ENCODE data around the gene DSTN.

DSTN gene

GRCh38 chr20:17524560-17524959 is 45.3 kb upstream of the DSTN start:
- peaks cover under 1 to 1% of the 10 kb centered on the region in 2 donors for H3K9me3 ChIP-seq (replicated peaks in 1 of 2; ENCODE audit: control insufficient read depth in 2 of 2, insufficient read depth in 1 of 2, low read depth in 1 of 2, low read length in 2 of 2)
- H2BK5ac ChIP-seq (ENCODE audit: low read length) = no peak overlapping the region
- H2BK15ac ChIP-seq (ENCODE audit: low read length) = no peak overlapping the region
- H3K9ac ChIP-seq (ENCODE audit: low read depth, low read length, poor library complexity) = no peak overlapping the region
- no peak overlapping the region for H3K23ac ChIP-seq (ENCODE audit: low read depth, low read length, poor library complexity)
- H3K18ac ChIP-seq (ENCODE audit: low read length) = no peak overlapping the region
- H3K14ac ChIP-seq (ENCODE audit: low read length) = no peak overlapping the region
- no peak overlapping the region for H3K4ac ChIP-seq (ENCODE audit: low read length)
- no peak overlapping the region for H3K4me2 ChIP-seq (ENCODE audit: insufficient read depth, low read length, poor library complexity, severe bottlenecking)
- peaks cover 3 to 85% (median 45%) of the 10 kb centered on the region in 3 experiments for H3K27me3 ChIP-seq (ENCODE audit: control insufficient read depth in 3 of 3, insufficient read depth in 3 of 3, low read depth in 1 of 3, low read length in 3 of 3)
- H2AK5ac ChIP-seq (ENCODE audit: low read depth, low read length) = no peak overlapping the region
- no peak overlapping the region for H2BK12ac ChIP-seq (ENCODE audit: low read length)
- H2BK120ac ChIP-seq (ENCODE audit: low read depth, low read length) = no peak overlapping the region
- H3K4me1 ChIP-seq (ENCODE audit: control insufficient read depth in 2 of 2, insufficient read depth in 1 of 2, low read depth in 1 of 2, low read length in 2 of 2) = peaks cover 0 to 2% of the 10 kb centered on the region in 2 donors
- H4K91ac ChIP-seq (ENCODE audit: low read depth, low read length, poor library complexity) = no peak overlapping the region
- WGBS, 2 donors (ENCODE audit: extremely low coverage in 2 of 2, insufficient read length in 2 of 2, insufficient replicate concordance in 1 of 2) = no CpG with 5 or more reads among the region's 8 CpGs
- no peaks in the 10 kb centered on the region for H3K36me3 ChIP-seq (replicated peaks in 1 of 2; ENCODE audit: control insufficient read depth in 2 of 2, insufficient read depth in 2 of 2, low read length in 2 of 2)
- H3K27ac ChIP-seq (replicated peaks; ENCODE audit: low read length) = no peak overlapping the region
- H3K79me1 ChIP-seq (ENCODE audit: low read depth, low read length) = no peaks in the 10 kb centered on the region
- no peak overlapping the region for H3K4me3 ChIP-seq (ENCODE audit: low read length in 2 of 2)
- no peak overlapping the region for H2AFZ ChIP-seq (ENCODE audit: low read length)
- no peak for DNase-seq (ENCODE audit: low spot score)
- no peak overlapping the region for H4K8ac ChIP-seq (ENCODE audit: low read depth, low read length)

DNA sequence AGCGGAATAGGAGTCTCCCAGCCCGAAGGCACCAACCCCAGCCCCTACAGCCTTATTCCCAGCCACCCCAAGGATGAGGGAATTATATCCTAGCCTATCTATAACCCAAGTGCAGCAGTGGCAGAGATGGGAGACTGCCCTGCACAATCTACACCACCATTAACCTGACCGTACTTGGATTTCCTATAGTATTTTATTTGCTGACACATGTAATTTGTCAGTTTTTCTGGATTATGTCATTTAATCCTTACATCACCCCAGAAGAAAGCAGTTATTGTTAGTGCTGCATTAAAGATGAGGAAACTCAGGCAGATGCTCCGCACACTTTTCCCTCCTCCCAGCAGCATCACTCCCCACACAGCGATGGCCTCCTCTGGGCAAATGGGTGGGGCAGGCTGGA is 44.7 kb upstream of the DSTN start:
- H3K4ac ChIP-seq (ENCODE audit: low read length) = no peak overlapping the region
- no peak overlapping the region for H3K4me3 ChIP-seq (ENCODE audit: low read length in 2 of 2)
- no peak overlapping the region for H3K14ac ChIP-seq (ENCODE audit: low read length)
- H3K23ac ChIP-seq (ENCODE audit: low read depth, low read length, poor library complexity) = no peak overlapping the region
- no peak overlapping the region for H2AFZ ChIP-seq (ENCODE audit: low read length)
- H3K4me1 ChIP-seq (ENCODE audit: control insufficient read depth in 2 of 2, insufficient read depth in 1 of 2, low read depth in 1 of 2, low read length in 2 of 2) = peaks cover 0 to 2% of the 10 kb centered on the region in 2 donors
- no peak overlapping the region for H2BK15ac ChIP-seq (ENCODE audit: low read length)
- no peak overlapping the region for H4K8ac ChIP-seq (ENCODE audit: low read depth, low read length)
- peaks cover 2 to 3% of the 10 kb centered on the region in 2 donors for H3K9me3 ChIP-seq (replicated peaks in 1 of 2; ENCODE audit: control insufficient read depth in 2 of 2, insufficient read depth in 1 of 2, low read depth in 1 of 2, low read length in 2 of 2)
- H3K27ac ChIP-seq (replicated peaks; ENCODE audit: low read length) = no peak overlapping the region
- H3K18ac ChIP-seq (ENCODE audit: low read length) = no peak overlapping the region
- WGBS, 2 donors (ENCODE audit: extremely low coverage in 2 of 2, insufficient read length in 2 of 2, insufficient replicate concordance in 1 of 2) = no CpG with 5 or more reads among the region's 5 CpGs
- no peak overlapping the region for H2BK5ac ChIP-seq (ENCODE audit: low read length)
- DNase-seq (ENCODE audit: low spot score) = no peak
- no peaks in the 10 kb centered on the region for H3K79me1 ChIP-seq (ENCODE audit: low read depth, low read length)
- no peaks in the 10 kb centered on the region for H3K36me3 ChIP-seq (replicated peaks in 1 of 2; ENCODE audit: control insufficient read depth in 2 of 2, insufficient read depth in 2 of 2, low read length in 2 of 2)
- no peak overlapping the region for H3K4me2 ChIP-seq (ENCODE audit: insufficient read depth, low read length, poor library complexity, severe bottlenecking)
- no peak overlapping the region for H4K91ac ChIP-seq (ENCODE audit: low read depth, low read length, poor library complexity)
- no peak overlapping the region for H2BK120ac ChIP-seq (ENCODE audit: low read depth, low read length)
- H3K27me3 ChIP-seq (ENCODE audit: control insufficient read depth in 3 of 3, insufficient read depth in 3 of 3, low read depth in 1 of 3, low read length in 3 of 3) = peaks cover 7 to 89% (median 51%) of the 10 kb centered on the region in 3 experiments
- no peak overlapping the region for H3K9ac ChIP-seq (ENCODE audit: low read depth, low read length, poor library complexity)
- no peak overlapping the region for H2BK12ac ChIP-seq (ENCODE audit: low read length)
- H2AK5ac ChIP-seq (ENCODE audit: low read depth, low read length) = no peak overlapping the region

DNA sequence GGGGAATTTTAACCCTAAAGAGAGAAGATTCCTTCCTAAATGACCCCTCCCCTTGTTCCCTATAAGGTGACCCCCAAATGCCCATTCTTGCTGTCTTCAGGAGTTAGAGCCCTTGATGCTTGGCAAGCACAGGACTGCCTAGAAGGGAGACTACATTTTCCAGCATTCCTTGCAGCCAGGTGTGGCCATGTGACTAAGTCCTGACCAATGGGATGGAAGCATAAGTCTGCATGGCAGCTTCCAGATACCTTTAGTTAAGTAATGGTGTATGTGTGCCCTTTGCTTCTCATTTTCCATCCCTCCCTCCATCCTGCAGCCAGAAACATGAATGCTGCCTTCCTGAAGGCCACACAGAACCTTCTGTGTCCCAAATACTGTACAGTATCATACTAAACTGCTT is 44.2 kb upstream of the DSTN start:
- Histone ChIP-seq H2AK5ac (ENCODE audit: low read depth, low read length) (no peak overlapping the region), H2BK15ac (ENCODE audit: low read length) (no peak overlapping the region), H4K8ac (ENCODE audit: low read depth, low read length) (no peak overlapping the region), H3K9ac (ENCODE audit: low read depth, low read length, poor library complexity) (no peak overlapping the region), H2AFZ (ENCODE audit: low read length) (no peak overlapping the region), H2BK12ac (ENCODE audit: low read length) (no peak overlapping the region), H3K23ac (ENCODE audit: low read depth, low read length, poor library complexity) (no peak overlapping the region), H2BK5ac (ENCODE audit: low read length) (no peak overlapping the region), H2BK120ac (ENCODE audit: low read depth, low read length) (no peak overlapping the region), H3K14ac (ENCODE audit: low read length) (no peak overlapping the region), H3K4me2 (ENCODE audit: insufficient read depth, low read length, poor library complexity, severe bottlenecking) (no peak overlapping the region), H3K4me1 (ENCODE audit: control insufficient read depth in 2 of 2, insufficient read depth in 1 of 2, low read depth in 1 of 2, low read length in 2 of 2) (no peaks in the 10 kb centered on the region), H3K27ac (replicated peaks; ENCODE audit: low read length) (no peak overlapping the region), H3K36me3 (replicated peaks in 1 of 2; ENCODE audit: control insufficient read depth in 2 of 2, insufficient read depth in 2 of 2, low read length in 2 of 2) (no peaks in the 10 kb centered on the region), H3K79me1 (ENCODE audit: low read depth, low read length) (no peaks in the 10 kb centered on the region), H3K27me3 (ENCODE audit: control insufficient read depth in 3 of 3, insufficient read depth in 3 of 3, low read depth in 1 of 3, low read length in 3 of 3) (peaks cover 8 to 90% (median 56%) of the 10 kb centered on the region in 3 experiments), H3K9me3 (replicated peaks in 1 of 2; ENCODE audit: control insufficient read depth in 2 of 2, insufficient read depth in 1 of 2, low read depth in 1 of 2, low read length in 2 of 2) (peaks cover 2 to 3% of the 10 kb centered on the region in 2 donors), H3K4ac (ENCODE audit: low read length) (no peak overlapping the region), H3K18ac (ENCODE audit: low read length) (no peak overlapping the region), H3K4me3 (ENCODE audit: low read length in 2 of 2) (no peak overlapping the region), H4K91ac (ENCODE audit: low read depth, low read length, poor library complexity) (no peak overlapping the region)
- DNase-seq (ENCODE audit: low spot score) = no peak

- Histone ChIP-seq H3K9me3 (replicated peaks in 1 of 2; ENCODE audit: control insufficient read depth in 2 of 2, insufficient read depth in 1 of 2, low read depth in 1 of 2, low read length in 2 of 2) (peaks cover 2 to 3% of the 10 kb centered on the region in 2 donors), H3K4me3 (ENCODE audit: low read length in 2 of 2) (no peak overlapping the region), H3K23ac (ENCODE audit: low read depth, low read length, poor library complexity) (no peak overlapping the region), H3K27ac (replicated peaks; ENCODE audit: low read length) (no peak overlapping the region), H3K14ac (ENCODE audit: low read length) (no peak overlapping the region), H2BK120ac (ENCODE audit: low read depth, low read length) (no peak overlapping the region), H4K8ac (ENCODE audit: low read depth, low read length) (no peak overlapping the region), H3K18ac (ENCODE audit: low read length) (no peak overlapping the region), H3K4ac (ENCODE audit: low read length) (no peak overlapping the region), H2AFZ (ENCODE audit: low read length) (no peak overlapping the region), H3K36me3 (replicated peaks in 1 of 2; ENCODE audit: control insufficient read depth in 2 of 2, insufficient read depth in 2 of 2, low read length in 2 of 2) (no peaks in the 10 kb centered on the region), H4K91ac (ENCODE audit: low read depth, low read length, poor library complexity) (no peak overlapping the region), H3K27me3 (ENCODE audit: control insufficient read depth in 3 of 3, insufficient read depth in 3 of 3, low read depth in 1 of 3, low read length in 3 of 3) (peaks cover 8 to 66% (median 51%) of the 10 kb centered on the region in 3 experiments), H2BK15ac (ENCODE audit: low read length) (no peak overlapping the region), H2BK5ac (ENCODE audit: low read length) (no peak overlapping the region), H3K4me1 (ENCODE audit: control insufficient read depth in 2 of 2, insufficient read depth in 1 of 2, low read depth in 1 of 2, low read length in 2 of 2) (peaks cover 4 to 11% of the 10 kb centered on the region in 2 donors), H3K4me2 (ENCODE audit: insufficient read depth, low read length, poor library complexity, severe bottlenecking) (no peak overlapping the region), H2BK12ac (ENCODE audit: low read length) (no peak overlapping the region), H3K9ac (ENCODE audit: low read depth, low read length, poor library complexity) (no peak overlapping the region), H2AK5ac (ENCODE audit: low read depth, low read length) (no peak overlapping the region), H3K79me1 (ENCODE audit: low read depth, low read length) (no peaks in the 10 kb centered on the region)
- no peak for DNase-seq (ENCODE audit: low spot score)
Observed at GRCh38 chr20:17529586-17529985, 40.3 kb upstream of the DSTN start.
